ENCODE results near the gene CARD19.

- TF ChIP-seq, protein P1, sequence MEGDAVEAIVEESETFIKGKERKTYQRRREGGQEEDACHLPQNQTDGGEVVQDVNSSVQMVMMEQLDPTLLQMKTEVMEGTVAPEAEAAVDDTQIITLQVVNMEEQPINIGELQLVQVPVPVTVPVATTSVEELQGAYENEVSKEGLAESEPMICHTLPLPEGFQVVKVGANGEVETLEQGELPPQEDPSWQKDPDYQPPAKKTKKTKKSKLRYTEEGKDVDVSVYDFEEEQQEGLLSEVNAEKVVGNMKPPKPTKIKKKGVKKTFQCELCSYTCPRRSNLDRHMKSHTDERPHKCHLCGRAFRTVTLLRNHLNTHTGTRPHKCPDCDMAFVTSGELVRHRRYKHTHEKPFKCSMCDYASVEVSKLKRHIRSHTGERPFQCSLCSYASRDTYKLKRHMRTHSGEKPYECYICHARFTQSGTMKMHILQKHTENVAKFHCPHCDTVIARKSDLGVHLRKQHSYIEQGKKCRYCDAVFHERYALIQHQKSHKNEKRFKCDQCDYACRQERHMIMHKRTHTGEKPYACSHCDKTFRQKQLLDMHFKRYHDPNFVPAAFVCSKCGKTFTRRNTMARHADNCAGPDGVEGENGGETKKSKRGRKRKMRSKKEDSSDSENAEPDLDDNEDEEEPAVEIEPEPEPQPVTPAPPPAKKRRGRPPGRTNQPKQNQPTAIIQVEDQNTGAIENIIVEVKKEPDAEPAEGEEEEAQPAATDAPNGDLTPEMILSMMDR (IDR thresholded peaks at IDR 0.05; ENCODE audit: low read depth, low read length, poor library complexity, severe bottlenecking) = no peak
- TF ChIP-seq EZH2phosphoT487 (IDR thresholded peaks at IDR 0.05; ENCODE audit: borderline replicate concordance, low read length) = no peak
These were observed 2.7 kb upstream of the CARD19 start for GRCh38 chr9:93093127-93093876.

Data from DOHH2 (cell line).